Measurements from ENCODE around the gene ZDHHC24.
"Not testable (repeated sequence)": the region's sequence is repeated elsewhere in the genome, so short reads cannot be mapped to it uniquely, and the experiment has no call there.

The ZDHHC24 gene, protein sequence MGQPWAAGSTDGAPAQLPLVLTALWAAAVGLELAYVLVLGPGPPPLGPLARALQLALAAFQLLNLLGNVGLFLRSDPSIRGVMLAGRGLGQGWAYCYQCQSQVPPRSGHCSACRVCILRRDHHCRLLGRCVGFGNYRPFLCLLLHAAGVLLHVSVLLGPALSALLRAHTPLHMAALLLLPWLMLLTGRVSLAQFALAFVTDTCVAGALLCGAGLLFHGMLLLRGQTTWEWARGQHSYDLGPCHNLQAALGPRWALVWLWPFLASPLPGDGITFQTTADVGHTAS
- 16.8 to 22.4 reads per million in 2 donors for total RNA-seq

DNA sequence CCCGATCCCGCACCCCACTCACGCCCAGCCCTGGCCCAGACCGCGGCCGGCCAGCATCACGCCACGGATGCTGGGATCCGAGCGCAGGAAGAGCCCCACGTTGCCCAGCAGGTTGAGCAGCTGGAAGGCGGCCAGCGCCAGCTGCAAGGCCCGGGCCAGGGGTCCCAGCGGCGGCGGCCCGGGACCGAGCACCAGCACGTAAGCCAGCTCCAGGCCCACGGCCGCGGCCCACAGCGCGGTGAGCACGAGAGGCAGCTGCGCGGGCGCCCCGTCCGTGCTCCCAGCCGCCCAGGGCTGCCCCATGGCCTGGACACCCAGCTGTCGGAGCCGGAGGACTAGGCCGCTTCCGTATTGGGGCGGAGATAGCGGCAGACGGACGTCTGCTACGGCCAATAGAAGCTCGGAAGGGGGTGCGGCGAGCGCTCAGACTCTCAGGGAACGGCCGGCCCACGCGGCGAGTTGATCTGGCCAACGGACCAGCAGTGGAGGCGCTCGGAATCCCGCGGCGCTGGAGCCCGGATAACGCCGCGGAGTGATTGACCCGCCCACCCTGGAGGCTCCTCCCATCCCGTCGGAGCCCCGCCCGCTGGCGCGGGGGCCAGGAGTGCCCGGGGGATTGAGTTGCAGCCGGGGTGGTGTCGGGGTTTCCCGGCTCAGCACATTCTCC, at the start of gene ZDHHC24:
Gene ZDHHC24 (minus strand): TSS at position 348 of the 667 bp plus-strand sequence. CDS start 45 bp downstream, at position 303.
- DNase-seq: peak; percentile 79 to 92 (median 79)

DNA sequence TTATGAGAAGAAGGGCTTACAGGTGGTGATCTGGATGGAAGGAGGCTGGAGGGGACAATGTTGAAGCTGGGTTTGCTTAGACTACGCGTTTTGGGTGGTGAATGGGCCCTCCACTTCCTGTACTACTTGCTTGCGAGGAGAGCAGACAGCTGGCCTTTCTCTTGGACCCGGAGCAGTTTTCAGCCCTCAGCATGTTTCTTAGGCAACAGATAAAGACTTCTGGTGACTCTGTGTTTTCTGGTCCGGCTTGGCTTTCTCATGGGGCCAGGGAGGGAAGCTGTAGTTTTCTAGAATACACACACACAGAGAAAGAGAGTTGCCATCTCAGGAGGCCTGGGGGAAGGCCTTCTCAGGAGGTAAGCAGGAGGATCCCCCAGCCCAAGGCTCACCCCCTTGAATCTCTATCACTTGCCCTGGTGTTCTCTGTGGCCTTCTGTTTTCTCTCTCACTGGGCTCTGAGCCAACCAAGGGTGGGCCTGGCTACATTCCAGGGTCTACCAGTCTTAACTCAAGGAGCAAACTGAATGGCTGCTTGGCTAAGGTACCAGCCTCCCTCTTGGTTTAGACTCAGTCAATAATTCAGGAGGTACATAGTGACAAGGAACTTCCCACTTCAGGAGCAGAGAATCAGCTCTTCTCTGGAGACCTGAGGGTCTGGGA, 49.5 kb upstream of the ZDHHC24 start:
- DNase-seq: peak in 1 of 5 experiments; percentile 67

DNA sequence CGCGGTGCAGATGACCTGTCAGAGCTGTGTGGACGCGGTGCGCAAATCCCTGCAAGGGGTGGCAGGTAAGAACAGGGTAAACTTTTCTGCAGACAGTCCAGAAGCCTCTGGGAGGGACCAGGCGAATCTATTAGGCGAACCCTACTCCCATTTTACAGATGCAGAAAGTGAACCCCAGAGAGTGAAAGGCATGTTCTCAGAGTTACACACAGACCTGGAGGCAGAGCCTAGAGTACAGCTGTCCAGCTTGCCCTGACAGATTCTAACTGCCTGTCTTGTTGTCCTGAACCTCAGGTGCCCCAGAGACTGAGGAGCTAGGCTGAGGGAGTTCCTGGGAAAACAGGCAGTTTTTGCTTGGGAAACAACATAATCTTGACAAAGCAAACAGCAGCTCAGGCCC, 47.8 kb upstream of the ZDHHC24 start:
- no peak for DNase-seq

DNA sequence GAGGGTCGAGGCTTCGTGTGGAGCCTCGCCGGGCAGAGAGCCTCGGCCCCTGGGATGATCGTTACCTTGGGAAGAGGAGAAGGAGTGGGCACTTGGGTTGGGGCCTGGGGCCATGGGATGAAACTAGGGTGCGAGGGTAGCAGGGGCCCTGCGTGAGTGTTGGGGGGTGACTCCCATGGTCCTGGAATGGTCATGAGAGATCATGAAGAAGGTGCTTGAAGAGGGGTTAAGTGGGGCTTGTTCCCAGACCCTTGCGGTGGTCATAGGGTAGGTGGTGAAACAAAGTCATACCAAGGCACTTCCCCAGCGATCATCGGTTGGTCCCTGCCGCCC, 47.4 kb upstream of the ZDHHC24 start:
- no peak for DNase-seq

DNA sequence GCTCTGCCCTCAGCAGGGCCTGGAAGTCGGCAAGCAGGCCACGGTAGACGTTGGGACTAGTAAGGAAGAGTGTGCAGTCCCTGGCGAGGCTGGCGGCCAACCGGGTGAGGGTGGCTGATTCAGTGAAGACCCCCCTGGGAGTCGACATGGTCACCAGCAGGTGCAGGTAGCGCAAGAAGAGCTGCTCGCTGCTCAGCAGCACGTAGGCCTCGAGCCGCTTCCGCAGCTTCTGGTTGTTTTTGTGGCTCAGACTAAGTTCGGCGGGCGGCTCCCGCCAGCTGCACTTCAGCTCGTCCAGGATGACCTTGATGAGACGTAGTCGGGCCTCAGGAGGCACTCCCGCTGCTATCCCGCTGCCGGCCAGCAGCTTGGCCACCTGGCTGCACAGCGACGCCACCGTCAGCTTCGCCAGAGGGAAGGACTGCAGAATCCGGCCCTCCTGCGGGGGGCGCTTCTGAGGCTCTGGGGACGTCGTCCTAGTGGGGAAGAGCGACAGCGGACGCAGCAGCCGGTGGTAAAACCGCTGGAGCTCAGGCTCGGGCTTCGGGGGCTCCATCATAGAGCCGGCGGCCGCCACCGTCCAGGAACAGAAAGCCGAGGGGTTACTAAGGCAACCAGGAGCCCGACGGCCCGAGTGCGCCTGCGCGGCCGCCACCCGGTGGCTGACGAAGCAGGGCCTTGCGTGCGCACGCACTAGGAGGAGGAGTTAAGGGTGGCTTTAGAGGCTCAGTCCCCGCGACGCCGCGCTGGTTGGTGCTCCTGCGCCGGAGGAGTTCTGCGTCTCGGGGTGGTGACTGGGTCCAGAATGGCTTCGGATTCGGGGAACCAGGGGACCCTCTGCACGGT, 46.8 kb upstream of the ZDHHC24 start, which contains the start of the genes CCDC87 and CCS:
Gene CCDC87 (minus strand): TSS at position 607 of the 846 bp plus-strand sequence. CDS start 48 bp downstream, at position 559.
Gene CCS (plus strand): TSS at position 729 of the 846 bp plus-strand sequence. CDS start 77 bp downstream, at position 806.
- DNase-seq: peak; percentile 95 to 99 (median 98)

DNA sequence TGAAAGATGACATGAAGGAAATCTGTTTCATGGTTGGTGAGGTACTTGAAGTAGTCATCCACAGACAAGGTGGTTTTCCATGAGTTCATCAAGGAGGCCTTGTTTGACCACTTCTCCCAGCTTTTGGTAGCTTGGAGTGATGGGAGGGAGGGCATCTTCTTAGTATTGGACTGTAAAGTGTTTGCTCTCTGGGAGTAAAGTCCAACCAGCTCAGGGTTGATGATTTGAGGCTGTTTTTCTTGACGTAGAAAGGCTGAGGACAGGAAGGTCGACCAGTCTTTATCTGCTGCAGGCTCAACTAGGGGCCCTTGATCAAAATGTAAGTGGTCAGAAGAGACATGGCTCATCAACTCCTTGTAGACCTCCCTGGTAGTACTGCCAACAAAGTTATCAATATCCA, 45.3 kb upstream of the ZDHHC24 start:
- DNase-seq: no peak

DNA sequence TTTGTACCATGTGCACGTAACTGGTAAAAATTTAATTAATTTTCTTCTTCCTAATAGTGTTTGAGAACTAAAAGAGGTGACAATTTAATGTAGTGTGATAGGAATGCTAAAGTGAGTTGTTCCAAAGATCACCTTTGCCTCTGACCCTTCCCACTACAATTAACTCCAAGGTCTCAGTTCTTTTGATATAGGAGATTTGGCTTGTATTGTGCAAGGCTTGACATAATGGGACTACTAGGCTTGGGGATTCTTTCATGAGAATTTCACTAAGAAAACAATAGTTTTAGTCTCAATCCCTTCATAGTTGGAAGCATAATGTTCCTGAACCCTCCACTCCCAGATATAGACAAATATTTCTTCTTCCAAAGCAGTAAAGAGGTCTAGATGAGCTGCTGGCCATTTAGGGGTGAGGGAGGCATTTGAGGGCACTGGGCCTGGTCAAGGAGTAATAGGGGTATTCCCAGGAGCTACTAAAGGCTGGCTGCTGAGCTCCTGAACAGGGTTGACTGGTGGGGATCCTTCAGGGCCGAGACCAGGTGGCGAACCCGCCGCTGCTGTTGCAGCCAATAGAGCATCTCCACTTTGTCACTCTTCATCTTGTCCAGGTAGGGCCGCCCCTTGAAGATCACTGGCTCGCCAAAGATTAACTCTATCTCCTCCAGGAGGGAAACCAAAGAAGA, 44.3 kb upstream of the ZDHHC24 start:
- no peak for DNase-seq

DNA sequence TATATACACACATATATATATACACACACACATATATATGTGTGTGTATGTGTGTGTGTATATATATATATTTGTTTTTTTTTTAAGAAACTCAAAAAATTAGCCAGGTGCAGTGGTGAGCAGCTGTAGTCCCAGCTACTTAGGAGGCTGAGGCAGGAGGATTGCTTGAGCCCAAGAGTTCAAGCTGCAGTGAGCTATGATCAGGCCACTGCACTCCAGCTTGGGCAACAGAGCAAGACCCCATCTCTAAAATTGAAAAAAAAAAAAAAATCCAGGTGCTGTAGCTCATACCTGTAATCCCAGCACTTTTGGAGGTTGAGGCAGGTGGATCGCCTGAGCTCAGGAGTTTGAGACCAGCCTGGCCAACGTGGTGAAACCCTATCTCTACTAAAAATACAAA, 43.5 kb upstream of the ZDHHC24 start:
- not testable (repeated sequence) for DNase-seq

DNA sequence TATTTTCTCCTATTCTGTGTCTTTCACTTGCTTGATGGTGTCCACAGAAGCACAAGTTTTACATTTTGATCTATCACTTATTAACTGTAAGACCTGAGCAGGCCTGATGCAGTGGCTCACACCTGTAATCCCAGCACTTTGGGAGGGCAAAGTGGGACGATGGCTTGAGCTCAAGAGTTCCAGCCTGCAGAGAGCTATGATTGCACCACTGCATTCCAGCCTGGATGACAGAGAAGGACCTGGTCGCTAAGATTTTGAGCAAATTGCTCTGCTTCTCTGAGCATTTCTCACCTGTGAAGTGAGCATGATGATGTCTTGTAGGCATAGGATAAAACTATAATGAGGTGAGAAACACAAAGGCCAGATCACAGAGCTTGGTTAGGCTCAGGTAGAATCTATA, 40.3 kb upstream of the ZDHHC24 start:
- DNase-seq: no peak

DNA sequence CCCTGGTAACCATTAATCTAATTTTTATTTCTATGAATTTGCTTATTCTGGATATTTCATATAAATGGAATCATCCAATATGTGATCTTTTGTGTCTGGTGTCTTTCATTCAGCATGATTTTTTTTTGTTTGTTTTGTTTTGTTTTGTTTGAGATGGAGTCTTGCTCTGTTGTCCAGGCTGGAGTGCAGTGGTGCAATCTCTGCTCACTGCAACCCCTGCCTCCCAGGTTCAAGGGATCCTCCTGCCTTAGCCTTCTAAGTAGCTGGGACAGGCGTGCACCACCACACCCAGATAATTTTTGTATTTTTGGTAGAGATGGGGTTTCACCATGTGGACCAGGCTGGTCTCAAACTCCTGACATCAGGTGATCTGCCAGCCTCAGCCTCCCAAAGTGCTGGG, 39.6 kb upstream of the ZDHHC24 start:
- not testable (repeated sequence) for DNase-seq

DNA sequence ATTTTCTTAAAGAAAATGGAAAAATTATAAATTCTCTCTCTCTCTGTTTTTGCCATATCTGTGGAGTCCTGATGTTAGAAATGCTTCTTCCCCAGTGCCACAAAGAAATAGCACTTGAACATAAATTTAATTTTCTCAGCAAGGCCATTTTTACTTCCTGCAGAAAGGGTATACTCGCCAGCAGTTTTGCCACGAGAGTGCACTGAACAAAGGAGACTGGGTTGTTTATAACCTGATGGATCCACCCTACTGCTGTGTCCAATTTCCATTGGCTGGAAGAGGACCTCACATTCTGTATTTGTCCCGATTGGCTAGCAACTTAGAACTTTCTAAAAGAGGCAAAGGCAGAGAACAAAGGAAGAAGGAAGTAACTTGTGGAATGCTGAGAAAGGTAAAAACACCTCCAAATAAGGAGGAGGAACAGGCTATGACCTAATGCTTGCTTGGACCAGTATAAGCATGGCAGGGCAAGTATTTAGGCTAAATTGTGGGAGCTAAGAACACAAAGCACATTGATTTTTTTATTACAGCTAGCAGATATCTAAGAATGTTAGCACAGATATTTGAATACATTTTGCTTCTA, 36.8 kb upstream of the ZDHHC24 start:
- not testable (repeated sequence) for DNase-seq

DNA sequence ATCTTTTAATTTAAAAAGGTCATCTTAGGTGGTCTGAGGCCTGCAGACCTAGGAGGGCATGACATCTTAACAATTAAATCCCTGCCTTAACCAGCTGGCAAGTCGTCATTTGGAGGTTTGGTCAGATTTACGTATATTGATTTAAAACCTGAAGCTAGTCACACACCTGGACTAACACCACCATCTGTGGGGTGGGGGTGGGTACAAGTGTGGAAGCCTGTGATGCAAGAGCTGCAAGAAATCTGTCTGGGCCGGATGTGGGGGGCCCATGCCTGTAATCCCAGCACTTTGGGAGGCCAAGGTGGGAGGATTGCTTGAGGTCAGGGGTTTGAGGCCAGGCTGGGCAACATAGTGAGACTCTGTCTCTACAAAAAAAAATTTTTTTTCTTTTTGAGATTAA, 35.4 kb upstream of the ZDHHC24 start:
- DNase-seq: no peak

DNA sequence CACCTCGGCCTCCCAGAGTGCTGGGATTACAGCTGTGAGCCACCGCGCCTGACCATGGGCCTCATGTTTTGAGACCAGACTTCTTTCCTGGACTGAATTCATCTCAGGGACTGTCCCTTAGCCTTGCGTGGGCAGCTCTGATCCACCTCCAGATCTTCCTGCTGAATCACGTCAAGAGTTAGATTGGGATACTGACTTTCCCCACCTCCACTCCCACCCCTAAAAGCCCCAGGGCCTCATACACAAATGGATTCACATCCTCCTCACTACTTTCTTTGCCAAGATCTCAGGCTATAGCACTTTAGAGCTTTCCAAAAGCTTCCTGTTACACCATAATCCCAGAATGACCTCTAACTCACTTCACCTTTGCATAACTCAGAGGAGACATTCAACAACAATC, 35.0 kb upstream of the ZDHHC24 start:
- DNase-seq: no peak

DNA sequence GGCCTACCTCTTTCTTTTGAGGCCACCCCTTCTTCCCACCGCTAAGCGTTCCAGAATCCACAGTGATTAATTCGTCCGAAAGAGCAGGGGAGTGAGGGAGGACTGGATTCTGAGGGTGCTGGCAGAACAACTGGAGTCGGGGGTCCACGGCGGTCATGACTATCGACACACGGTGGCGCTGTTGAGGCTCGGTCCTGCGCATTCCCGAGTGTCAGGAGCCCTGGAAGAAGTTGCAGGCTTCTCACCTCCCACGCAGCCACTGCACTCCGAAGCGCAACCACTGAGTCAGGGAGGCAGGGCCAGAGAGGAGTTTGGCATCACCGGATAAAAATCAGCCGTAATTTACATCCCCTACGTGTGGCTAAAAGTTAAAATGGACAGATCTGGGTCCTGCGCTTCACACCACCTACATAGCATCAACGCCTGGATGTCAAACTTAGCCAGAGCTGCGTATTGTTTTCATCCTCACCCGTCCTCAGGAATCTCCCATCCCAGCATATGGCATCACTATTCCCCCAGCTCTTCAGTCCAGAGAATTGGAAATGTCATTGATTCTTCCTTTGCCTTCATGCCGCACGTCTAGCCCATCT, 33.3 kb upstream of the ZDHHC24 start:
- peak; percentile 56 to 70 (median 59) for DNase-seq

DNA sequence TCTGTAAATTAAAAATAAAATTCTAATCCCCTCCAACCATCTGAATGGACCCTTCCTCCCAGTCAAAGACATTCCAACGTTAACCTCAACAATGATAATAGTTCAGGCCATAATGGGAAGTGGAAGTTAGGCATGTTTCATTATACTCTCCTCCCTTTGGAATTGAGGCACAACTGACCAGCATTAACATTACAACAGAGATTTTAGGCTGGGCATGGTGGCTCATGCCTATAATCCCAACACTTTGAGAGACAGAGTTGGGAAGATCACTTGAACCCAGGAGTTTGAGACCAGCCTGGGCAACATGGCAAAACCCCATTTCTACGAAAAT, 25.0 kb upstream of the ZDHHC24 start:
- no peak for DNase-seq

DNA sequence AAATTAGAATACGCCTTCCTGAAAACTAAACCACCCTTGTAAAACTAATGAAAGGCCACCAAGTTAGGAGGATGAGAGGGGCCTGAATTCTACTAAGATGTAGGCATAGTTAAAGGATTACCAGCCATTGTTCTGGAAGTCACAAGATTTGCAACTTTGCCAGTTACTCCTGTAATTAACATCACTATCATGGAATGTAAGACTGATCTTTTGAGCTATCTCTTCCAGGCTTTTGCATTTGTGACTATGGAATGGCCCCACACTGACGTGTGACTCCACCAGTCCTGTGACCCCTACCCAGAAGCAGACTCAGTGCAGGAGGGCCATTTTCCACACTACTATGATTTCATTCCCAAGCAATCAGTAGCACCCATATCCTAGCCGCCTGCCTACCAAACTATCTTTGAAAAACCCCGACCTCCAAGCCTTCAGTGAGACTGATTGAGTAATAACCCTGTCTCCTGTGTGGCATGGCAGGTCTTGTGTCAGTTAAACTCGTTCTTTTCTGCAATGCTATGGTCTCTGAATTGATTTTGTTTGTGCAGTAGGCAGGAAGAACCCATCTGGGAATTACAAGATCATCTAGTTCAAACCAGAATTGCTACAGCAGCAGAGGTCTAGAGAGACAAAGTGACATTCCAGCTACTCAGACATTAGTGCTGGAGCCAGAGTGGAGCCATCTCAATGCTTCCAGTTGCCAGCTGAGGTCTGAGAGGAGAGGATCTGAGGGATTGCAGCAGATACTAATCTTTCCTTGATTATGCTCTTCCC, 24.4 kb upstream of the ZDHHC24 start:
- DNase-seq: no peak

DNA sequence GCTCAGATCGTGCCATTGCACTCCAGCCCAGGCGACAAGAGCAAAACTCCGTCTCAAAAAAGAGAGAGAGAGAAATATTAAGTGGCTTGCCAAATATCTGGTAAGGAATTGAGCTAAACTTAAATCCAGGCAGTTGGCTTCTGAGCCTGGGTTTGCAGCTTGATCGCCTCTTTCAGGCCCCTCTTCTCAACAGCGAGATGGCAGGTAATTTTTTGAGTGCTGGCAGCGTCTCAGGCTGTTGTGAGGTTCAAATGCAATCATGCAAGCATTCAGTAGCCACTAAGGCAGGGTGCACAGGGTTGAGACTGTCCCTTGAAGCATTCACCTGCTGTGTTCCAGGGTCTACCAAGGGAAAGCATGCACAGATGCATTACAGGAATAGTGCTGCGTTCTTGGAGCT, 23.2 kb upstream of the ZDHHC24 start:
- DNase-seq: no peak

DNA sequence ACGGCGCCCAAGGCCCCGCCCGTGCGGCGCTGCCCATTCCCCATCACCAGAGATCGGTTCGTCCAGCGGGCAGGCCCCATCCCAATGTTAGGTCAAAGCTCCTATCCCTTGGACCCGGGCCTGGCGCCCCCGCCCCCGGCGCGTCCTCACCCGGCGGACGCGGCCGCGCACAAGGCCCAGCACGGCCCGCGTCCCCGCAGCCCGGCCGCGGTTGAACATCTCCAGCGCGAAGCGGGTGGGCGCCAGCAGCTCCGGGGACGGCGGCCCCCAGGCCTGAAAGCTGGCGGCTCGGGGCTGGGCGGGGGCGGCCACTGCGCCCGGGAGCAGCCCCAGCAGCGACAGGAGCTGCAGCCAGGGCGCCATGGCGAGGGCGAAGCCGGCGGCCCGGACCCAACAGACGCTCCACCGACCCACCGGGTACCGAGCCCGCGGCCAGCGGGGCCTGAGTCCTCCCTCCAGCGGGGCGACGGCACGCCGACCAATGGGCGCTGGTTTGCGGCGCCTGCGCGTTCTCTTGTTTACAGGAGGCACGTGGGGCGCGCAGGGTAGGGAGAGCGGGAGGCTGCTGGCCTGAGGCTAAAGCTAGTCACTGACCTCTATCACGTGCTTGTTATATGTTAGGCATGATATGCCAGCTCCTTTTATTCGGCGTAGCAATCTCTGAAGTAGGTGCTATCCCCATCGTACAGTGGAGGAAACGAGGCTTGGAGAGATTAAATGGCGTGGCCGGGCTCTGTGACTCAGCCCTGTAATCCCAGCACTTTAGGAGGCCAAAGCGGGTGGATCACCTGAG, 22.5 kb upstream of the ZDHHC24 start, which contains the start of gene CTSF:
Gene CTSF (minus strand): TSS at position 483 of the 793 bp plus-strand sequence. CDS start 120 bp downstream, at position 363.
- peak; percentile 47 to 64 (median 53) for DNase-seq

DNA sequence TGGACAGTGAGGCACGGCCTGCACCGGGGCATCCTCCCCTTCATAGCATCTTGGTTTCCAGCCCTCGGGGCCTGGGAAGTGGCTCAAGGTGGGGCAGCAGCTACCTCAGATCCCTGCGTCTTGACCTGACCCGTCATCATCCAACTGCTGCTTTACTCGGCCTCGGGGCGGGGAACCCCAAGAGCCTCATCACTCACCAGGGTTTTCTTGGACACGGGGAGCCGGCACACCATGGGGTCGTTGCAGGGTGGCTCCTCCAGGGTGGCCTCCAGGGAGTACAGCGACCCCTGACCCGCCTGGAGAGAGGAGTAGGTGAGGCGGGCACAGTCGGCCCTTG, 21.9 kb upstream of the ZDHHC24 start:
- no peak for DNase-seq

DNA sequence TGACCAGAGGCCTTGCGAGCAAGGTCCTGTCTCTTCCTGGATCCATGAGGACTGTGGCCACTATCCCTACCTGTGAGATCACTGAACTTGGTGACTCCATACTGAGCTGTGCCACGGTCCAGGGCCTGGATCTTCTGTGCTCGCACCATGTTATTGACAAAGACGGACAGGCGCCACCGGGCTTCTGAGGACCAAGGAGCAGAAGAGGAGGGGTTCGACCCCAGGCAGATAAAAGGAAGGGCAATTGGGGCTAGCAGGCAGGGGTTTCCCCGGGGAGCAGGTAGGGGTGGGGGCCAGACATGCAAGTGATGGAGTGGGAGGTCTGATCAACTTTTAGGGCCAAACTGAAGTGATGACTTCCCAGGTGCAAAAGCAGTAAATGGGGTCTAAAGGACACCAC, 20.4 kb upstream of the ZDHHC24 start:
- no peak for DNase-seq

All from T-helper 2 cell (primary cell).